K562 (cell line): ENCODE data around the gene MAN1B1. TPM values are rescaled to one million over a fixed set of nuclear protein-coding genes. Genes with fewer than 3 reads are reported as not detected.

Experiments
- COPS2 ChIP-seq: fragments of 450-650 bp; conservative IDR thresholded peaks from 2 replicates; pipeline ENCODE4 v1.6.1; 2016; ENCODE audit warnings: mild to moderate bottlenecking, moderate library complexity
- FUS ChIP-seq: fragments of 200-400 bp; formaldehyde crosslinking; optimal IDR thresholded peaks from 2 replicates; pipeline ENCODE3; 2017; ENCODE audit warnings: low read depth, low read length
- GTF2A2 ChIP-seq: IDR thresholded peaks from 2 replicates; pipeline ENCODE4 v1.6.1; 2016; ENCODE audit warnings: mild to moderate bottlenecking, missing genetic modification characterization, missing compliant biosample characterization
- JUND ChIP-seq, 2 experiments: IDR thresholded peaks; 2 replicates in 1 of 2; 3 replicates in 1 of 2; pipeline ENCODE4 v1.6.1; 2011; ENCODE audit warnings: borderline replicate concordance in 2 of 2, low read depth in 2 of 2, low read length in 2 of 2, improper control_type of control experiment in 1 of 2, missing biosample characterization in 1 of 2, missing genetic modification characterization in 1 of 2, missing genetic modification reagents in 1 of 2
- MAFG ChIP-seq: fragments of 450-650 bp; conservative IDR thresholded peaks from 2 replicates; pipeline ENCODE4 v1.6.1; 2016; ENCODE audit warnings: missing genetic modification characterization, missing compliant biosample characterization
- POLR2A ChIP-seq: fragments of 450-650 bp; conservative IDR thresholded peaks from 2 replicates; pipeline ENCODE4 v1.6.1; 2016
- POLR2G ChIP-seq: fragments of 200-400 bp; formaldehyde crosslinking; IDR thresholded peaks from 2 replicates; pipeline ENCODE4 v1.6.1; 2017; ENCODE audit warnings: low read depth, mild to moderate bottlenecking, antibody characterized with exemption, low read length, moderate library complexity
- polyA plus RNA-seq, 8 experiments: library from polyadenylated mRNA; depleted of rRNA in 4 of 8; stranded (reverse) in 5 of 8; unstranded in 3 of 8; fragments of >200 nt; fragmentation: Nextera tagmentation in 2 of 8; fragmentation: Illumina TruSeq in 1 of 8; extraction: Ambion mirVana in 2 of 8; extraction: Trizol in 1 of 8; gene quantifications; 2 replicates each; pipeline versions ENCODE4 v1.2.1 to v1.2.3, GENCODE V29; 2011 to 2014; ENCODE audit warnings: inconsistent platforms in 1 of 8, missing spikeins in 1 of 8
- total RNA-seq, 7 experiments: library from RNA; depleted of rRNA in 6 of 7; stranded (reverse); fragments of >200 nt in 6 of 7; fragmentation: Illumina TruSeq in 2 of 7; extraction: Trizol in 2 of 7; gene quantifications; 2 replicates each; pipeline versions ENCODE4 v1.2.1 to v1.2.3, GENCODE V29; 2011 to 2021; ENCODE audit warnings: low replicate concordance in 1 of 7
- TF ChIP-seq, protein P1 (sequence below): fragments of 450-650 bp; IDR thresholded peaks from one replicate; pipeline ENCODE4 v1.6.1; 2018; ENCODE audit warnings: mild to moderate bottlenecking, moderate library complexity; ENCODE audit not compliant: partially characterized antibody
- TF ChIP-seq, protein P2 (sequence below), 2 experiments: fragments of 450-650 bp in 1 of 2; IDR thresholded peaks; 2 replicates each; pipeline ENCODE4 v1.6.1; 2011 to 2017; ENCODE audit warnings: low read depth in 2 of 2, antibody characterized with exemption in 1 of 2, borderline replicate concordance in 1 of 2, low read length in 1 of 2, mild to moderate bottlenecking in 1 of 2, mixed read lengths in 1 of 2; ENCODE audit not compliant: control insufficient read depth in 1 of 2
- TF ChIP-seq, protein P3 (sequence below): sonication (generic); formaldehyde crosslinking; IDR thresholded peaks from 2 replicates; pipeline ENCODE4 v1.8.1; 2023; ENCODE audit warnings: missing genetic modification reagents, mild to moderate bottlenecking, borderline replicate concordance

Gene MAN1B1
- total and polyA plus RNA-seq, 9 of the 15 experiments (the other 6 are each of a cell fraction or from before 2014, with no cell fraction given): 0.55 to 36.6 (median 27.3) TPM

- TF ChIP-seq, protein P1, sequence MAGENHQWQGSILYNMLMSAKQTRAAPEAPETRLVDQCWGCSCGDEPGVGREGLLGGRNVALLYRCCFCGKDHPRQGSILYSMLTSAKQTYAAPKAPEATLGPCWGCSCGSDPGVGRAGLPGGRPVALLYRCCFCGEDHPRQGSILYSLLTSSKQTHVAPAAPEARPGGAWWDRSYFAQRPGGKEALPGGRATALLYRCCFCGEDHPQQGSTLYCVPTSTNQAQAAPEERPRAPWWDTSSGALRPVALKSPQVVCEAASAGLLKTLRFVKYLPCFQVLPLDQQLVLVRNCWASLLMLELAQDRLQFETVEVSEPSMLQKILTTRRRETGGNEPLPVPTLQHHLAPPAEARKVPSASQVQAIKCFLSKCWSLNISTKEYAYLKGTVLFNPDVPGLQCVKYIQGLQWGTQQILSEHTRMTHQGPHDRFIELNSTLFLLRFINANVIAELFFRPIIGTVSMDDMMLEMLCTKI: no peak
- no peak for TF ChIP-seq MAFG (tag)
- no peak for TF ChIP-seq FUS
- TF ChIP-seq, protein P2, sequence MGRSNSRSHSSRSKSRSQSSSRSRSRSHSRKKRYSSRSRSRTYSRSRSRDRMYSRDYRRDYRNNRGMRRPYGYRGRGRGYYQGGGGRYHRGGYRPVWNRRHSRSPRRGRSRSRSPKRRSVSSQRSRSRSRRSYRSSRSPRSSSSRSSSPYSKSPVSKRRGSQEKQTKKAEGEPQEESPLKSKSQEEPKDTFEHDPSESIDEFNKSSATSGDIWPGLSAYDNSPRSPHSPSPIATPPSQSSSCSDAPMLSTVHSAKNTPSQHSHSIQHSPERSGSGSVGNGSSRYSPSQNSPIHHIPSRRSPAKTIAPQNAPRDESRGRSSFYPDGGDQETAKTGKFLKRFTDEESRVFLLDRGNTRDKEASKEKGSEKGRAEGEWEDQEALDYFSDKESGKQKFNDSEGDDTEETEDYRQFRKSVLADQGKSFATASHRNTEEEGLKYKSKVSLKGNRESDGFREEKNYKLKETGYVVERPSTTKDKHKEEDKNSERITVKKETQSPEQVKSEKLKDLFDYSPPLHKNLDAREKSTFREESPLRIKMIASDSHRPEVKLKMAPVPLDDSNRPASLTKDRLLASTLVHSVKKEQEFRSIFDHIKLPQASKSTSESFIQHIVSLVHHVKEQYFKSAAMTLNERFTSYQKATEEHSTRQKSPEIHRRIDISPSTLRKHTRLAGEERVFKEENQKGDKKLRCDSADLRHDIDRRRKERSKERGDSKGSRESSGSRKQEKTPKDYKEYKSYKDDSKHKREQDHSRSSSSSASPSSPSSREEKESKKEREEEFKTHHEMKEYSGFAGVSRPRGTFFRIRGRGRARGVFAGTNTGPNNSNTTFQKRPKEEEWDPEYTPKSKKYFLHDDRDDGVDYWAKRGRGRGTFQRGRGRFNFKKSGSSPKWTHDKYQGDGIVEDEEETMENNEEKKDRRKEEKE (IDR thresholded peaks at IDR 0.05; ENCODE audit: borderline replicate concordance in 1 of 2, control insufficient read depth in 1 of 2, low read depth in 2 of 2, low read length in 1 of 2): no peak
- no peak for TF ChIP-seq JUND (IDR thresholded peaks at IDR 0.05; ENCODE audit: borderline replicate concordance, low read depth, low read length)
- TF ChIP-seq JUND (tag; IDR thresholded peaks at IDR 0.05; ENCODE audit: borderline replicate concordance, low read depth, low read length): no peak
- TF ChIP-seq POLR2A: peak; percentile 8; the same call in 1 of the 2 replicates
- TF ChIP-seq, protein P3, sequence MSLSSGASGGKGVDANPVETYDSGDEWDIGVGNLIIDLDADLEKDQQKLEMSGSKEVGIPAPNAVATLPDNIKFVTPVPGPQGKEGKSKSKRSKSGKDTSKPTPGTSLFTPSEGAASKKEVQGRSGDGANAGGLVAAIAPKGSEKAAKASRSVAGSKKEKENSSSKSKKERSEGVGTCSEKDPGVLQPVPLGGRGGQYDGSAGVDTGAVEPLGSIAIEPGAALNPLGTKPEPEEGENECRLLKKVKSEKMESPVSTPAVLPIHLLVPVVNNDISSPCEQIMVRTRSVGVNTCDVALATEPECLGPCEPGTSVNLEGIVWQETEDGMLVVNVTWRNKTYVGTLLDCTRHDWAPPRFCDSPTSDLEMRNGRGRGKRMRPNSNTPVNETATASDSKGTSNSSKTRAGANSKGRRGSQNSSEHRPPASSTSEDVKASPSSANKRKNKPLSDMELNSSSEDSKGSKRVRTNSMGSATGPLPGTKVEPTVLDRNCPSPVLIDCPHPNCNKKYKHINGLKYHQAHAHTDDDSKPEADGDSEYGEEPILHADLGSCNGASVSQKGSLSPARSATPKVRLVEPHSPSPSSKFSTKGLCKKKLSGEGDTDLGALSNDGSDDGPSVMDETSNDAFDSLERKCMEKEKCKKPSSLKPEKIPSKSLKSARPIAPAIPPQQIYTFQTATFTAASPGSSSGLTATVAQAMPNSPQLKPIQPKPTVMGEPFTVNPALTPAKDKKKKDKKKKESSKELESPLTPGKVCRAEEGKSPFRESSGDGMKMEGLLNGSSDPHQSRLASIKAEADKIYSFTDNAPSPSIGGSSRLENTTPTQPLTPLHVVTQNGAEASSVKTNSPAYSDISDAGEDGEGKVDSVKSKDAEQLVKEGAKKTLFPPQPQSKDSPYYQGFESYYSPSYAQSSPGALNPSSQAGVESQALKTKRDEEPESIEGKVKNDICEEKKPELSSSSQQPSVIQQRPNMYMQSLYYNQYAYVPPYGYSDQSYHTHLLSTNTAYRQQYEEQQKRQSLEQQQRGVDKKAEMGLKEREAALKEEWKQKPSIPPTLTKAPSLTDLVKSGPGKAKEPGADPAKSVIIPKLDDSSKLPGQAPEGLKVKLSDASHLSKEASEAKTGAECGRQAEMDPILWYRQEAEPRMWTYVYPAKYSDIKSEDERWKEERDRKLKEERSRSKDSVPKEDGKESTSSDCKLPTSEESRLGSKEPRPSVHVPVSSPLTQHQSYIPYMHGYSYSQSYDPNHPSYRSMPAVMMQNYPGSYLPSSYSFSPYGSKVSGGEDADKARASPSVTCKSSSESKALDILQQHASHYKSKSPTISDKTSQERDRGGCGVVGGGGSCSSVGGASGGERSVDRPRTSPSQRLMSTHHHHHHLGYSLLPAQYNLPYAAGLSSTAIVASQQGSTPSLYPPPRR (CRISPR knock-in tag): no peak
- TF ChIP-seq POLR2G: peak; percentile 67
- no peak for TF ChIP-seq COPS2
- no peak for TF ChIP-seq GTF2A2 (tag)
These were observed 23.5 kb downstream of the MAN1B1 start (continued) for GRCh38 chr9:137110147-137110910.
